WERI-Rb-1 (cell line): Measurements from ENCODE around the gene SUPT16H.
"Not testable (repeated sequence)": the region's sequence is repeated elsewhere in the genome, so short reads cannot be mapped to it uniquely, and the experiment has no call there.

Experiments
- DNase-seq: peaks from one replicate; pipeline ENCODE4 v3.0.0-alpha.2; 2020
- H3K27ac ChIP-seq: fragments of 250-450 bp; sonication (Bioruptor Pico); 2 replicates; pipeline ENCODE4 v1.5.1; 2020; ENCODE audit warnings: mild to moderate bottlenecking, moderate library complexity
- H3K27me3 ChIP-seq: fragments of 250-450 bp; sonication (Bioruptor Pico); 2 replicates; pipeline ENCODE4 v1.5.1; 2021; ENCODE audit warnings: mild to moderate bottlenecking, low read depth, moderate library complexity; ENCODE audit not compliant: insufficient read depth, severe bottlenecking
- H3K36me3 ChIP-seq: fragments of 250-450 bp; sonication (Bioruptor Pico); 2 replicates; pipeline ENCODE4 v1.5.1; 2020; ENCODE audit warnings: mild to moderate bottlenecking, moderate library complexity
- H3K4me3 ChIP-seq: 2 replicates; pipeline ENCODE4 v1.5.1; 2011; ENCODE audit warnings: low read depth, mild to moderate bottlenecking, control low read depth, low read length
- H3K9me3 ChIP-seq: fragments of 250-450 bp; sonication (Bioruptor Pico); 2 replicates; pipeline ENCODE4 v1.5.1; 2021; ENCODE audit warnings: mild to moderate bottlenecking, moderate library complexity; ENCODE audit not compliant: severe bottlenecking
- CTCF ChIP-seq: IDR thresholded peaks from 2 replicates; pipeline ENCODE4 v1.5.1; 2011; ENCODE audit warnings: low read depth, mild to moderate bottlenecking, control low read depth, inconsistent platforms, low read length

Gene SUPT16H

GRCh38 chr14:21379338-21379737 lies 4.5 kb downstream of the SUPT16H start:
- Histone ChIP-seq H3K27ac (no peak overlapping the region), H3K9me3 (no peaks in the 10 kb centered on the region), H3K36me3 (peaks cover 59% of the 10 kb centered on the region), H3K27me3 (no peaks in the 10 kb centered on the region), H3K4me3 (no peak overlapping the region)
- no peak for DNase-seq
- no peak for TF ChIP-seq CTCF

GRCh38 chr14:21373980-21374379 lies 9.8 kb downstream of the SUPT16H start:
- Histone ChIP-seq H3K27me3 (no peaks in the 10 kb centered on the region), H3K4me3 (no peak overlapping the region), H3K36me3 (peaks cover 66% of the 10 kb centered on the region), H3K27ac (no peak overlapping the region), H3K9me3 (no peaks in the 10 kb centered on the region)
- no peak for DNase-seq
- TF ChIP-seq CTCF: no peak

GRCh38 chr14:21372814-21373213 lies 11.0 kb downstream of the SUPT16H start:
- H3K27ac ChIP-seq, H3K9me3 ChIP-seq, DNase-seq, H3K27me3 ChIP-seq, H3K4me3 ChIP-seq: not testable (repeated sequence)
- peaks cover 68% of the 10 kb centered on the region for H3K36me3 ChIP-seq

GRCh38 chr14:21369949-21370679 lies 13.7 kb downstream of the SUPT16H start:
- Histone ChIP-seq H3K4me3 (no peak overlapping the region), H3K36me3 (peaks cover 80% of the 10 kb centered on the region), H3K27me3 (no peaks in the 10 kb centered on the region)

GRCh38 chr14:21367582-21368144 lies 16.2 kb downstream of the SUPT16H start:
- no peak overlapping the region for H3K4me3 ChIP-seq
- no peaks in the 10 kb centered on the region for H3K9me3 ChIP-seq
- peaks cover 98% of the 10 kb centered on the region for H3K36me3 ChIP-seq
- TF ChIP-seq CTCF: no peak
- no peak overlapping the region for H3K27ac ChIP-seq
- no peaks in the 10 kb centered on the region for H3K27me3 ChIP-seq
- no peak for DNase-seq

More at GRCh38 chr14:21369949-21370679, 13.7 kb downstream of the SUPT16H start:
- Histone ChIP-seq H3K27ac (no peak overlapping the region), H3K9me3 (no peaks in the 10 kb centered on the region)
- no peak for DNase-seq
- TF ChIP-seq CTCF: no peak

- Histone ChIP-seq H3K27ac (no peak overlapping the region), H3K4me3 (no peak overlapping the region), H3K36me3 (peaks cover 95% of the 10 kb centered on the region), H3K27me3 (no peaks in the 10 kb centered on the region), H3K9me3 (no peaks in the 10 kb centered on the region)
- DNase-seq: no peak
- TF ChIP-seq CTCF: no peak
Measured at GRCh38 chr14:21356511-21356910, 27.3 kb downstream of the SUPT16H start.
